Fibroblast of pulmonary artery (primary cell): ENCODE data around the gene BST2.

Experiments used
- DNase-seq: peaks from one replicate; pipeline ENCODE4 v3.0.0-alpha.2; 2010; ENCODE audit warnings: low read depth
- H3K4me3 ChIP-seq: replicated peaks from 2 replicates; pipeline ENCODE4 v1.5.1; 2011; ENCODE audit warnings: low read depth, mild to moderate bottlenecking, control low read depth, low read length, moderate library complexity
- TF ChIP-seq, protein P1 (sequence below): IDR thresholded peaks from 2 replicates; pipeline ENCODE4 v1.5.1; 2011; ENCODE audit warnings: mild to moderate bottlenecking, control low read depth, low read length, inconsistent platforms; ENCODE audit errors: missing control alignments

Gene BST2

DNA sequence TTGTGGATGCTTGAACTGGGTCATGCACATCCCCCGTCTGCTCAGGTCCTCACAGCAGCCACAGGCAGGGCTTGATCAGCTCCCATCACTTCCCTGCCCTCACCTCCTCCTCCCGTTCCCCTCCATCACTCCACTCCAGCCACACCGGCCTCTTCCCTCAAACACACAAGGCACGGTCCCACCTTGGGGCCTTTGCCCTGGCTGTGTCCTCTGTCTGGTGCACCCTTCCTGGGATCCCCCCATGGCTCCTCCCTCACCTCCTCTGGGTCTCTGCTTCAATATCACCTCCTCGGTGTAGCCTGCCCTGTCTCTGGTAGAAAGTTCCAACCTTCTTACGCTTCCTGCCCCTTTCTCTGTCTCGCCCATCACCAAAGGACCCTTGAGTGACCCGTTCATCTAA is 52.0 kb downstream of the BST2 start:
- TF ChIP-seq, protein P1, sequence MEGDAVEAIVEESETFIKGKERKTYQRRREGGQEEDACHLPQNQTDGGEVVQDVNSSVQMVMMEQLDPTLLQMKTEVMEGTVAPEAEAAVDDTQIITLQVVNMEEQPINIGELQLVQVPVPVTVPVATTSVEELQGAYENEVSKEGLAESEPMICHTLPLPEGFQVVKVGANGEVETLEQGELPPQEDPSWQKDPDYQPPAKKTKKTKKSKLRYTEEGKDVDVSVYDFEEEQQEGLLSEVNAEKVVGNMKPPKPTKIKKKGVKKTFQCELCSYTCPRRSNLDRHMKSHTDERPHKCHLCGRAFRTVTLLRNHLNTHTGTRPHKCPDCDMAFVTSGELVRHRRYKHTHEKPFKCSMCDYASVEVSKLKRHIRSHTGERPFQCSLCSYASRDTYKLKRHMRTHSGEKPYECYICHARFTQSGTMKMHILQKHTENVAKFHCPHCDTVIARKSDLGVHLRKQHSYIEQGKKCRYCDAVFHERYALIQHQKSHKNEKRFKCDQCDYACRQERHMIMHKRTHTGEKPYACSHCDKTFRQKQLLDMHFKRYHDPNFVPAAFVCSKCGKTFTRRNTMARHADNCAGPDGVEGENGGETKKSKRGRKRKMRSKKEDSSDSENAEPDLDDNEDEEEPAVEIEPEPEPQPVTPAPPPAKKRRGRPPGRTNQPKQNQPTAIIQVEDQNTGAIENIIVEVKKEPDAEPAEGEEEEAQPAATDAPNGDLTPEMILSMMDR: no peak
- H3K4me3 ChIP-seq: no peak overlapping the region
- DNase-seq: no peak
